Sigmoid colon (tissue), 4 donors: ENCODE results near the gene KIF26B.

Source experiments
- EP300 ChIP-seq, 4 donors: sonication (generic); formaldehyde crosslinking; IDR thresholded peaks; one replicate each; pipeline ENCODE4 v1.6.1; 2017; ENCODE audit warnings: antibody characterized with exemption in 4 of 4
- POLR2AphosphoS5 ChIP-seq, 4 donors: sonication (generic); formaldehyde crosslinking; IDR thresholded peaks; one replicate each; pipeline ENCODE4 v1.6.1; 2017; ENCODE audit warnings: antibody characterized with exemption in 4 of 4

- TF ChIP-seq POLR2AphosphoS5 (IDR thresholded peaks at IDR 0.05) (no peak), EP300 (IDR thresholded peaks at IDR 0.05) (no peak)
Measured at GRCh38 chr1:245215071-245215470, 60.3 kb downstream of the KIF26B start.
